HG02870 (cell line): ENCODE measurements around the gene CACNA2D1.
"Not testable (repeated sequence)": the region's sequence is repeated elsewhere in the genome, so short reads cannot be mapped to it uniquely, and the experiment has no call there.

Experiments used
- ATAC-seq: cut with Tn5 transposase; IDR thresholded peaks from one replicate; pipeline ENCODE4 v1.9.1; 2021; ENCODE audit warnings: mild to moderate bottlenecking, moderate library complexity; ENCODE audit not compliant: unreplicated experiment

Gene CACNA2D1

DNA sequence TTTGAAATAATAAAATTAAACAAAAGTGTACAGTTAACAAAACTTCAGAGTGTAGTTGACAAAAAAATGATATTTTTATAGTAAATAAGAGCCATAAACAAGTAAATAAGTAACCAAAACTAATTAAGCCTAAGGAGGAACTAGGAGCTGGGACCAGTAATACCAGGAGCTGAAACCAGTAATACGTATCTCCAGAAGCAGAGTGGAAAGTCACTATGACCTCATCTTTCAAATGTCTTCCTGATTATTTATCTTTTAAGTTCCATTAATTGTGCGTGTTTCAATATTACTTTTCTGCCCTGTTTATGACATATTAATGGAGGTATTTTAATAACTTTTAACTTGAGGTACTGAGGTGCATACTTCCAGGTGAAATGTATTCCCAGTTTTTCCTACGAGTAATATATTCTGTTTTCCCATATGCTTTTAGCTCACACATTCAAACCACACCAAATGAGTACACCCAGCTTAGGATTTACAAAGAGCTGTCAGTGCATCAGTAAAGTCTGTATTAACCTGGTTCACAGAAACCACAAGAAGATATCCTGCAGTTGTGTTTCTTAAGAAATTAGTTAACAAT is 390.0 kb downstream of the CACNA2D1 start:
- ATAC-seq: no peak

GRCh38 chr7:82051601-82052000 is 392.0 kb downstream of the CACNA2D1 start:
- ATAC-seq: no peak

- ATAC-seq: no peak
Measured at GRCh38 chr7:82050792-82051191, 392.8 kb downstream of the CACNA2D1 start.

DNA sequence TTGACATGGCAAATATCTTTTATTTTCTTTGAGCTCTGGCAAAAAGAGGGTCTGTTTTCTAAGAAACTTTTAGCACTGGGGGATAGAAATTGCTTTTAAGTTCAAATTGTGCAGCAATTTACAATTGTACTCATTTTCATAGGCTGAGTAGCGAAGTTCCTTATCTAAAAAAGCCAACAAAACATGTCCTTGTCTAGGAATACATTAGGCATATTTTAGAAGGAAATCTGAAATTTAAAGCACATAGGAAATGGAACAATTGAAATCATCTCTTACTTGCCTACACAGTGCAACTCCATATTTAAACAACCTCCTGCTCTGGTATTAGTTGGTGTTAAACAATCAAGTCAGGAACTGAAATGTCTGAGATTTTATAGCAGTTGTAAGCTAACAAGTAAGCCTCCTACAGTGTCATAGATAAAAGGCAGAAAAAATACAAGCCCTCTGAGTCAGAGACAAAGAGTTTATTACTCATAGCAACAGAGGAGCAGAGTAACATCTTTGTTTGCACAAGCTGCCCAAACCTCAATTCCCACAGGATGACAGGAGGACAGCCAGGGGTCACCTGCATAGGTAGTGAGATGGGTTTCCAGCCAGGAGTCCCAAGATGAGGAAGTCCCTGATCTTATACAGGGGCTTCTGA is 393.6 kb downstream of the CACNA2D1 start:
- ATAC-seq: no peak

- no peak for ATAC-seq
Measured at GRCh38 chr7:82049442-82049841, 394.1 kb downstream of the CACNA2D1 start.

- peak; percentile 59 for ATAC-seq
Measured at GRCh38 chr7:82044497-82045080, 399.0 kb downstream of the CACNA2D1 start.

- ATAC-seq: no peak
Measured at GRCh38 chr7:82039621-82040020, 404.0 kb downstream of the CACNA2D1 start.

DNA sequence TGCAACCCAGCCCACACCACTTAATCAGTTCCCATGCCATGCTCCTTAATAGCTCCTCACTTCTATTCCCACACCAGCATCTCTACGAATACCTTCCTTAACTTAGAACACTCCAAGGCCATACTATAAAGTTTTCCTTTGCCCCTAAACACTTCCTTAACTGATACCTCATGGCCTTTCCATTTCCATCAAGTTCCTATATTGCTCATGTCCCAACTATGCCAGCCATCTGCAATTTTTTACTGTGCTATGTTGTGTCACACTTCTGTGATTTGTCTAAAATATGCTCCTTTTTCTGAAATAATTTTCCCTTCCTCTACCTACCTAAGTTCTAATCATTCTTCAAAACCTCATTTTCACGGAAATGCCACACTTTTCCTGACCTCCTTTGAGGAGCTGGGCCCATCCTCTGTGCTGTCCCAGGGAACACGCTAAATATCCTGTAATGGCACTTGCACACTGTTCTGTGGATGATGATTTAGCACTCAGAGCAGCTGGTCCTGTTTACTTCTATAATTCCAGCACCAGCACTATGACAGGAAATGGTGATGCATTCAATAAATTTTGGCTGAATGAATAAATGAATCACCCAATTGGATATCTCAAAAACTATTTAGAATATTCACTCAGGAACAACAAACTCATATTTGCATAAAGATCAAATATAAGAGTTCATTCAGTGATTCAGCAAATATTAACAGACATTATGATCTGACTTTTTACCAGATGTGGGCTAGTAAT is 407.3 kb downstream of the CACNA2D1 start:
- ATAC-seq: no peak

DNA sequence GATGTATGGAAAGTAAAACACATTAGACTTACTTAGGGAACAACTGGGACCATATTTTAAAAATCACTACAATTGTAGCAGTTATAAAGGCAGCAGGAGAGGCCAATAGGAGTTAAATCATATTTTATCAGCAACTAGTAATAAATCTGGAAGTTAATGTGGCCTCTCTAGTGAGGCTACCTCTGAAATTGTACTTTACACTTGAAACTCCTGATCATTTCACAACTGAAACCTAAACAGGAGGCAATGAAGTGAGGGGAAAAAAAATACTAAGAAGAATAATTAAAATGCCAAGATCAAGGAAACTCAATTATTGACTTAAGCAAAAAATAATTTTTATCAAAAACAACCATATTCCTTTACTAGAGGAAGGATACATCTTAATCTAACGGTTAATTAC is 408.1 kb downstream of the CACNA2D1 start:
- ATAC-seq: no peak

- ATAC-seq: no peak
Measured at GRCh38 chr7:82032901-82033300, 410.7 kb downstream of the CACNA2D1 start.

GRCh38 chr7:82029236-82029913 is 414.2 kb downstream of the CACNA2D1 start:
- ATAC-seq: no peak

- no peak for ATAC-seq
Measured at GRCh38 chr7:82028097-82028496, 415.5 kb downstream of the CACNA2D1 start.

DNA sequence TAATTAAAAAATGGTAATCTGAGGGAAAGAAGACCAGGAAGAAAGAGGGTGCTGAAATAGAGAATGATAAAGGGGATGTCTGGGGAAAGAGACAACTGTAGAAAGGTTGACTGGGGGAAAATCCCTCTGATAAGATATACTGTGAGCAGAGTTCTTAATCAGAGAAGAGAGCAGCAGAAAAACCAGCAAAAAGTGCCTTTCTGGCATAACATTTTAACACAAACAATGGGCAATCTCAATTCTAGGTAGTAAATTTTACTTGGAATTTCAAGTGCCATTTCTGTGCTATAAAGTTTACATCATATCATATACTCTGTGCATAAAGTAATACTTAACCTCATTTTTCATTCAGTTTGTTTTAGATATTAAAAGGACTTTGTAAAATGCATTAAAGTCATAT is 421.9 kb downstream of the CACNA2D1 start:
- ATAC-seq: no peak

- no peak for ATAC-seq
Measured at GRCh38 chr7:82021036-82021435, 422.5 kb downstream of the CACNA2D1 start.

DNA sequence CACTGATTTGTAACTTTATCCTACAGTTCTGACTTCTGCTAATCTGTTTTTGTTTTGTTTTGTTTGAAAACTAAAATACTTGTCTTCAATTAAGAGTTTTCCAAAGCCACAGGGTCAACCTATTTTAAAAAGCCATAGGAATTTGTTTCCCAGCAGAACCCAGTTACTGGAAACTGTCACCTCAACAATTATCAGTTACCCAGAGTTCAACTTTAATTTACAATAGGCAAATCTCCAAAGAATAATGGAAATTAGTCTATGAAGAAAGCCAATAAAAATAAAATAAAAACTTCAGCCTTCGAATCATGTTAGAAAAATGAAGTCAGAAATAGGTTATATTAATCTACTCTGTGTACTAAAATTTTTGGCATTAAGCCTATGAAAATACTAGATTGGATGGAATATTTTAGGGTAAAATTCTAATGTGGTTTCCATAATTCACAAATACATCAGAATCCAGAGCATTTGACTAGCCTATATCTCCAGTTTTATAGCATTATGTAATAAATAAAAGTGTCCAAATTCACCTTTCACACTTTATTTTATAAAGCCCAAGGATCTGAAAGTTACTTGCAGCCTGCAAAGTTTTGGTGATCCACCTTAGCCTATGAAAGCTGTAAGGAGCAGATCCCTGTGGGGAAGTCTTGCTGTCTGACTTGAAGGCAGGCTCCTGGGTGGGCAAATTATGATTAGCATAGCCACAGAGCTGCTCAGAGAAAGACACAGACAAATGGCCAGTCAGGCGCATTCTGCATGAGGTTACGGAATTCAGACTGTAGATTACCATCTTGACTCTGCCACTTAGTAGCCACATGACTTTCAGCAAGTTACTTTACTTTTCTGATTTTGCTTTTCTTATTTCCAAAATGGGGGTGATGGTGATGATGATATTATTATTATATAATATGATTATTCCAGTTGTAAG is 423.8 kb downstream of the CACNA2D1 start:
- ATAC-seq: no peak

DNA sequence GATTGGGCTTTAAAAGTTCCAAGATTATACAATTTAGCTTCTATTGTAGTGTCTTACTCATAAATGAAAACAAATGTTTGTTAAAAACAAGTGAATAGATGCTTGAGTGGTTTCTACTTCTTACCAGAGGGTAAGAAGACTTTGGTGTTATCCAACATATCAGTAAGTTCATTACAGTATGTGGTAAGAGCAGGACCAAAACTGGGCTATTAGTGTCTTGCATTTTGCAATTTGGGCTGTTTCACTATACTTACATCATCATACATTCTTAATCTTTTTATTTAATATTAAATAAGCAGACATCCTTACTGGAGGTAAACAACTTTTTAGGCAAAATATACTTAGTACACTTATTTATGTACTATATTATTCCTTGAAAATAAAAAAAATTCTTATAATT is 425.4 kb downstream of the CACNA2D1 start:
- ATAC-seq: no peak

GRCh38 chr7:82017334-82017943 is 426.1 kb downstream of the CACNA2D1 start:
- ATAC-seq: no peak

- ATAC-seq: no peak
Measured at GRCh38 chr7:82015751-82016150, 427.8 kb downstream of the CACNA2D1 start.

DNA sequence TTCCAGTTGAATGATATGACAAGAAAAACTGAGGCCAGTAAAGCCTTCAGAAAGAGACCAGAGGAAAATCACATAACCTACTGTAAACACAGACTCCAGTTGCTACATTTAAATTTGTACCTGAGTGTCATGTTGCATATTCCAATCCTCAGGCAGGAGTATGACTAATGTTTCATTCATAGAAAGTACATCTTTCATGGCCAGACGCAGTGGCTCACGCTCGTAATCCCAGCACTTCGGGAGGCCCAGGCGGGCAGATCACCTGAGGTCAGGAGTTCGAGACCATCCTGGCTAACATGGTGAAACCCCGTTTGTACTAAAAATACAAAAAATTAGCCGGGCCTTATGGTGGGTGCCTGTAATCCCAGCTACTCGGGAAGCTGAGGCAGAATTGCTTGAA is 429.0 kb downstream of the CACNA2D1 start:
- not testable (repeated sequence) for ATAC-seq

DNA sequence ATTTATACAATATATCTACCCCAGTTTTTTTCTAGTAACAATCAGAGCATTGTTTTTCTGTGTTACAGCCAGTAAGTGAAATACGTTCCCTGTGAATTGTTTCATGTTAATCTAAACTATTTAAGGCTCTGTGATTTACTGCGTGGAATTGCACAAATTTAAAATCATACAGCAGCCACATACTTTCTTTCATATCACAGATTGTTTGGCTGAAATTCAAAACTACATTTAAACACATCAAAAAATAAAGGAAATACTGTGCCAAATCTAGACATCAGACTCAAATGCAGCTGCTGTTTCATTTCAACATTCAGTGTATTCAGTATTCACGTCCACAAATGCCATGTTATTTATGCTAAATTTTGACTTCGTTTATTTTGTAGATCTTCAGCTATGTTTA is 431.1 kb downstream of the CACNA2D1 start:
- no peak for ATAC-seq
